ENCODE measurements around the gene DCLK2.
"Not testable (repeated sequence)": the region's sequence is repeated elsewhere in the genome, so short reads cannot be mapped to it uniquely, and the experiment has no call there.

The DCLK2 gene

GRCh38 chr4:150145090-150145945 is 67.1 kb downstream of the DCLK2 start:
- DNase-seq (ENCODE audit: insufficient read length, low spot score) (no peak), FAIRE-seq (peak; percentile 64)

DNA sequence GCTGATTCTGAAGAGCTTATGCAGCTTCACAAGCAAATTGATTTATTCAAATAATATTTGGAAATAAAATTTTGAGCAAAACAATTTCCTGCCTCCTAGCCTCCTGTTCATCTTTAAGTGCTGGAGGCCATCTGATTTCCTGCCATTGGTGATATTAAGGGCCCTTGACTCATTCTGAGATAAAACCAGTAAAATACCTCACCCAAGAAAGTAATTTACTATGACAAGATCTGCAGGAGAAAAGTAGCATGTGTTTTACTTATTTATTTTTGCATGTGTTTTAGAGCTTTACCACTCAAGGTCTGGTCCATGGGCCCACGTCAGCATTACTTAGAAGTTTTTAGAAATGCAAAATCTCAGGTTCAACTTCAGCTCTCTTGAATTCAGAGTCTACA is 67.7 kb downstream of the DCLK2 start:
- DNase-seq (ENCODE audit: insufficient read length, low spot score), result no peak
- FAIRE-seq, result no peak

DNA sequence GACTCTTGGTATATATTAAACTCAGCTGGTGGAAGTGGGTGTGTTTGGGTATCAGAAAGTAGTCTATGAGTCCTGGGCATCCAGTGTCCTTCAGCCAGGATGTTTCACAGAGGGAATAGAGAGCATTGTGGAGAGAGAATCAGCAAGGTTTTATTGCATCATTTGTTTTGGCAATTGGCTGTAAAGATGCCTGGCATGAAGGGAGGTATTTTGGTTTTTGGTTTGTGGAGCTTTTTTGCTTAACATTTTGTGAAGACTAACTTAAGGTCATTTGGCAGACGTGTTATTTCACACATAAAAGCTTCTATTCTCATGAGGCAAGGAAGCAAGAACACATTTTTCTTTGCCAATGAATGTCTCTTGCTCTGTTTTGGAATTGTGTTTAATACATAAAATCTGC is 71.1 kb downstream of the DCLK2 start:
- no peak for DNase-seq (ENCODE audit: insufficient read length, low spot score)

DNA sequence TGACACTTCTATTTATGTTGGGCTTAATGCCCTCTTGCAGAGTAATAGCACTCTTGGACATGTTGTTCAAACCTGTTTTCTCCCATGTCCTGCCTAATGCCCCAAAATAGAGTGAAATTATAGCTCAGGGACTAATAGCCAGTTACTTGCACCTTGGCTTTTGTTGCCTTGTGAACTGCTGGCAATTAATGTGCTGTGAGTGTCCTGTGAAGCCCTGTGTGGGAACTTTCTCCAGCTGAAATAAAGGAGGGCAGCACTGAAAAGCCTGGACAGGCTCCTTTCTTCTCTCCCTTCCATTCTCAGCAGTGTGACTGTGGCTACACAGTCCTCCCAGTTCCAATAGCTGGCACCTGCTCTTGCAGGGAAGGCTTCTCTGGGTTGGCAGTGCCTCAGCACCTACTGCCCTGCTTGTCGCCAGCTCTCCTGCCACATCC is 72.4 kb downstream of the DCLK2 start:
- no peak for DNase-seq (ENCODE audit: insufficient read length, low spot score)
- no peak for FAIRE-seq

More for the DNA sequence above, 71.1 kb downstream of the DCLK2 start:
- FAIRE-seq, result no peak

GRCh38 chr4:150152766-150153165 is 74.5 kb downstream of the DCLK2 start:
- FAIRE-seq (no peak), DNase-seq (ENCODE audit: insufficient read length, low spot score) (no peak)

- DNase-seq (ENCODE audit: insufficient read length, low spot score), result no peak
- FAIRE-seq, result no peak
Measured at GRCh38 chr4:150155391-150155790, 77.1 kb downstream of the DCLK2 start.

- FAIRE-seq (no peak), DNase-seq (ENCODE audit: insufficient read length, low spot score) (no peak)
Measured at GRCh38 chr4:150156543-150156942, 78.3 kb downstream of the DCLK2 start.

- DNase-seq (ENCODE audit: insufficient read length, low spot score), result no peak
- no peak for FAIRE-seq
Measured at GRCh38 chr4:150158041-150158440, 79.8 kb downstream of the DCLK2 start.

DNA sequence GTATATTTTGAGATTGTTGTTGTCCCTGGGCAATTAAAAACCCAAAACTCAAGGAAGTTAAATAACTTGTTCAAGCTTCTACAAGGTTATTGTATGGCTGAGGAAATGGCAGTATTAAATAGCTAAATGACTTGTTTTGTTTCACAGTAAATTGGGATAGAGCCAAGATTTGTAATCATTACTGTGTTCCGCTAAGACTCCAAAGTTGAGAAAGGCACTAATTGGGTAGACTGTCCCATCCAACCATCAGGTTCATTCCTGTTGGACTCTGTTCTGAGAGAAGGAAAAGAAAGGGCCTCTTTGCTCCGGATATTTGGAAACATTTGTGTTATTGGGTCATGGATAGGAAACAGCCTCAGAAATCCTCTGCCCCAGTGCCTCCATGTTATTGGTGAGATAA is 82.2 kb downstream of the DCLK2 start:
- DNase-seq (ENCODE audit: insufficient read length, low spot score) (no peak), FAIRE-seq (no peak)

- FAIRE-seq, result no peak
- DNase-seq (ENCODE audit: insufficient read length, low spot score), result no peak
Measured at GRCh38 chr4:150161109-150161508, 82.9 kb downstream of the DCLK2 start.

DNA sequence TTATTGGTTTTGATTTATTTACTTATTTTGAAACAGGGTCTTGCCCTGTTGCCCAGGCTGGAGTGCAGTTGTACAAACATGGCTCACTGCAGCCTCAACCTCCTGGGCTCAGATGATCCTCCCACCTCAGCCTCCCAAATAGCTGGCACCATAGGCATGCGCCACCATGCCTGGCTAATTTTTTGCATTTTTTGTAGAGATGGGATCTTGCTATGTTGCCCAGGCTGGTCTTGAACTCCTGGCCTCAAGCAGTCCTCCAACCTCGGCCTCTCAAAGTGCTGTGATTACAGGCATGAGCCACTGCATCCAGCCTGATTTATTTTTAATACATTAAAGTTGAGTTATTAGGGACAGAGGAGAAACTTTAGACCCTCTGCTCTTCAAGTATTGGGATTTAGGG is 83.8 kb downstream of the DCLK2 start:
- not testable (repeated sequence) for DNase-seq (ENCODE audit: insufficient read length, low spot score); FAIRE-seq

DNA sequence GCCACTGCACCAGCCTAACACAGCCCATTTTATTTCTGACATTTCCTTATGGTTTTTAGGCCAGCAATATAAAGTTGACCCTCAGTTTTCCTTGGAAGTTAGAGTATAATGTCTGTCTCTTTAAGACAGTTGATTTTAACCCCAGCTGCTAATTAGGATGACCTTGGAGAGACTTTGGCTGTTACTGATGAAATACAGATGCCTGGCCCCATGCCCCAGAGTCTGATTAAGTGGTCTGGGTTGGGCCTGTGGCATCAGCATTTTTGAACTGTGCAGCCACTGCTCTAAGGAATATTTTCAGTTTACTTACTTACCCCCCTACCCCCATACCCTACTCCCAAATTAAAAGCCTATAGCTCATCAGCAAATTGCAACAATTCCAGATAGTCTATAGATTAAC is 85.8 kb downstream of the DCLK2 start:
- FAIRE-seq (no peak), DNase-seq (ENCODE audit: insufficient read length, low spot score) (no peak)

DNA sequence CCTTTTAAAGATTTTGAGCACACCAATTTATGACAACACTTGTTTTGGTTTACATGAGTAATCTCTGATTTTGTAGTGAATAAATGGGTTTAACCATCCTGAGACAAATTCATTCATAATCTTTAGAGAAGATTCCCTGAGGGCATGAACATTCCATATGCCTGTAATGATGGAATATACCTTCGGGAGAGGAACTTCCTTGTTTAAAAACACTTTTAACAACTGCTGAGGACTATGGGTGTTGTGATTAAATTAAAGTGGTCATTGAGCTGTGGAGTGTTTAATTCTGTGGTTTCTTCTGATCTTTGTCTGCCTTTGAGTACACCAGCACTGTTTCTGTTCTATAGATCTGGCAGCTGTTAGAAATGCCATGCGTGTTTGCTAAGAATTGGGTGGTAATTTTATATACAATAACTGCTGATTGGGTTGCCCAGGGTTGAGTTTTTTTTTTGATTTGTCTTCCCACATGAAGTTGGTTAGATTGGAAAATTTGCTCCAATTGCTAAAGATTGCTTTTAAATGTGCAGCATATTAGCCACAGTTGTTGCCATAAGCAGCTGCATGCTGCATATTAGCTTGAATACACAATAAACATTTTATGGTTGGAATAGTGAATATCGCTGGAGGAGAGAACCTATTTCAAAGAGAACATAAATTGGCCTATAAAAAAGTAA is 86.8 kb downstream of the DCLK2 start:
- DNase-seq (ENCODE audit: insufficient read length, low spot score), result no peak
- peak; percentile 4 for FAIRE-seq

GRCh38 chr4:150167054-150167453 is 88.8 kb downstream of the DCLK2 start:
- DNase-seq (ENCODE audit: insufficient read length, low spot score) (no peak), FAIRE-seq (no peak)

- DNase-seq (ENCODE audit: insufficient read length, low spot score) (no peak), FAIRE-seq (no peak)
Measured at GRCh38 chr4:150173432-150173861, 95.2 kb downstream of the DCLK2 start.

- no peak for DNase-seq (ENCODE audit: insufficient read length, low spot score)
- peak; percentile 82 for FAIRE-seq
Measured at GRCh38 chr4:150173982-150174398, 95.7 kb downstream of the DCLK2 start.

DNA sequence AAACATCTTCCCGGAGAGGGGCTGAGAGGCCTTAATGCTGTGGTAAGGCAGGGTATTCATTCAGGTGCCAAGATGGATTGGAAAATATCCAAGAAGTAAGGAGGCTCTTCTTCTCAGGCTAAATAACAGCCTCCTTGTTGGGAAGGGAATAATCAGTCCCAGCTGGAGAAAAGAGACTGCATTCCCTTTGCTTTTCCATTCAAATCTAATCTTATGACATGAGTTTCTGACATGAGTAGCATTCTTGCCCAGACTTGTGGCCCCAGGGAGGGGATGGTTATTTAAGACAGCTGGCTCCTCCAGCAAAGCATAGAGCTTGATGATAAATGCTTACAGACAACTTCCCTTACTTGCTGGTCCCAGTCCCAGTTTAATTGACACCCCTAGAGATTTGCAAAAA is 98.3 kb downstream of the DCLK2 start:
- FAIRE-seq, result peak; percentile 49
- DNase-seq (ENCODE audit: insufficient read length, low spot score), result peak; percentile 59

DNA sequence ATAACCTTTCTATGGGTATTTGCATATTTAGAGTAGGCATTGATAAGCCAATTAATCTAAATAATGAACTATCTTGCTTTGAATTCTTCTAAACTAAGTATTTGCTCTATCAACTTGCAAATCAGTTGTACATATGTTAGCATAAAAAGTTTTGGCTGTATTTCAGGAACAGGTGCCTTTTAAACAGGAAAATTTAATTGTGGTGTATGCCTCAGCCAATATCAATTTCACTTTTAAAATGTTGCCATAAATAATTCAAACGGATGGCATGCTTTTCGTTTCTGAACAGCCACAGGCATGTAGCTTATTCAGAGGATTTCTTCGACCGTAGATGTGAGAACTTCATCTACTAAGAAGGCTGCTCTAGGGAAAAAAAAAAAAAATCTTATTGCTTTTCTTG is 99.9 kb downstream of the DCLK2 start:
- peak; percentile 42 for DNase-seq (ENCODE audit: insufficient read length, low spot score)
- no peak for FAIRE-seq

DNA sequence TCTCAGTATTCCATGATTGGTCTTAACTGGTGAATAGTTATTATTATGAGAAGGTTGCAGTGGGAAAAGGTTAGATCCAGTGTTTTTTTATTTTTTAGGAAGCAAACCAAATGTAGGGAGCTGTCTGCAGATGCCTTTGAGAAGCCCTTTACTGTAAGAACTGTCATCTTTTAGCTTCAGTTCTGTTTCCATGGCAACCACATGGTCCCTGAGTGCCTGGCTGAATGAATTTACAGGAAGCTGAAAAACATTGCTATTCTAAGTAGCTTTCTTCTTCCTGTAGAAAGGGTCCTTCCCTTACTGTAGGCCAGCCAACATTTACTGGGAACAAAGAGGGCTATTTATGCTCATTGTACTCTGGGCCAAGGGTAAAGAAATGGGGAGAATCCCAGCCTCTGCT is 103.3 kb downstream of the DCLK2 start:
- no peak for FAIRE-seq
- no peak for DNase-seq (ENCODE audit: insufficient read length, low spot score)

GRCh38 chr4:150182794-150183193 is 104.5 kb downstream of the DCLK2 start:
- FAIRE-seq (no peak), DNase-seq (ENCODE audit: insufficient read length, low spot score) (no peak)

DNA sequence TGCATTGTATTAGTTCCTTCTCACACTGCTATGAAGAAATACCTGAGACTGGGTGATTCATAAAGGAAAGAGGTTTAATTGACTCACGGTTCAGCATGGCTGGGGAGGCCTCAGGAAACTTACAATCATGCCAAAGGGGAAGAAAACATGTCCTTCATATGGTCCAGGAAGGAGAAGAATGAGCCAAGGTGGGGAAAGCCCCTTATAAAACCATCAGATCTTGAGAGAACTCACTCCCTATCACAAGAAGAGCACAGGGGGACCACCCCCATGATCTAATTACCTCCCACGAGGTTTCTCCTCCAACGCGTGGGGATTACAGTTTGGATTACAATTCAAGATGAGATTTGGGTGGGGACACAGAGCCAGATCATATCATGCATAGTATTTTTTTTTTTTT is 106.8 kb downstream of the DCLK2 start:
- FAIRE-seq, result not testable (repeated sequence)

DNA sequence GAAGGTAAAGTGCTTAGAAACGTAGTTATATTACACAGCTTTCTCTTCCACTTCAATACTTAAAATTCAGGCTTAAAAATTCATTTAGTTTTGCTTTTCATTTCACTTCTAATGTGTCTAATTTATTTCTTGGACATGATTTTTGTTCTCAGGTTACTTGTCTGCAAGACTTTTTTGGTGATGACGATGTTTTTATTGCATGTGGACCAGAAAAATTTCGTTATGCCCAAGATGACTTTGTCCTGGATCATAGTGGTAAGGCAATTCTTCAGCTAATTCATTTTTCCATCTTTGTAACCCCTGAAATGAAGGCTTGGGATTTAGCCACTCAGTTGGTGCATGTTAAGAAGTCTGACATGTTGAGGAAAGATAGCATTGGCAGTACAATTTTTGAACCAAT is 114.7 kb downstream of the DCLK2 start:
- FAIRE-seq (no peak), DNase-seq (ENCODE audit: insufficient read length, low spot score) (no peak)

More for the DNA sequence above, 106.8 kb downstream of the DCLK2 start:
- not testable (repeated sequence) for DNase-seq (ENCODE audit: insufficient read length, low spot score)

Data from HTR-8/SVneo (cell line).